Measurements from ENCODE around the gene SZRD1.
A peak's percentile ranks its signal among the peaks of the same experiment; 100 is the strongest.

SZRD1 gene

GRCh38 chr1:16367968-16368890 lies 1.2 kb downstream of the SZRD1 start:
- DNase-seq = peak; percentile 37

GRCh38 chr1:16369821-16370220 lies 2.8 kb downstream of the SZRD1 start:
- DNase-seq = no peak

- DNase-seq = no peak
Measured at GRCh38 chr1:16371725-16372124, 4.7 kb downstream of the SZRD1 start.

- DNase-seq = no peak
Measured at GRCh38 chr1:16372535-16373285, 5.7 kb downstream of the SZRD1 start.

- no peak for DNase-seq
Measured at GRCh38 chr1:16374266-16374665, 7.2 kb downstream of the SZRD1 start.

- peak; percentile 18 for DNase-seq
Measured at GRCh38 chr1:16375521-16376340, 8.7 kb downstream of the SZRD1 start.

- no peak for DNase-seq
Measured at GRCh38 chr1:16376971-16377370, 9.9 kb downstream of the SZRD1 start.

- no peak for DNase-seq
Measured at GRCh38 chr1:16378443-16378842, 11.4 kb downstream of the SZRD1 start.

- no peak for DNase-seq
Measured at GRCh38 chr1:16380868-16381267, 13.8 kb downstream of the SZRD1 start.

GRCh38 chr1:16383888-16384287 lies 16.8 kb downstream of the SZRD1 start:
- DNase-seq = no peak

GRCh38 chr1:16385659-16386453 lies 18.8 kb downstream of the SZRD1 start:
- no peak for DNase-seq

GRCh38 chr1:16386454-16387113 lies 19.5 kb downstream of the SZRD1 start:
- no peak for DNase-seq

- no peak for DNase-seq
Measured at GRCh38 chr1:16387201-16388188, 20.5 kb downstream of the SZRD1 start.

- DNase-seq = no peak
Measured at GRCh38 chr1:16391411-16391810, 24.4 kb downstream of the SZRD1 start.

- no peak for DNase-seq
Measured at GRCh38 chr1:16392740-16393569, 25.9 kb downstream of the SZRD1 start.

- no peak for DNase-seq
Measured at GRCh38 chr1:16393570-16394521, 26.8 kb downstream of the SZRD1 start.

GRCh38 chr1:16394977-16395376 lies 27.9 kb downstream of the SZRD1 start:
- no peak for DNase-seq

- DNase-seq = no peak
Measured at GRCh38 chr1:16396591-16396990, 29.5 kb downstream of the SZRD1 start.

All from eye (tissue), 1 donor.